ENCODE measurements around the gene GLT8D2.

DNA sequence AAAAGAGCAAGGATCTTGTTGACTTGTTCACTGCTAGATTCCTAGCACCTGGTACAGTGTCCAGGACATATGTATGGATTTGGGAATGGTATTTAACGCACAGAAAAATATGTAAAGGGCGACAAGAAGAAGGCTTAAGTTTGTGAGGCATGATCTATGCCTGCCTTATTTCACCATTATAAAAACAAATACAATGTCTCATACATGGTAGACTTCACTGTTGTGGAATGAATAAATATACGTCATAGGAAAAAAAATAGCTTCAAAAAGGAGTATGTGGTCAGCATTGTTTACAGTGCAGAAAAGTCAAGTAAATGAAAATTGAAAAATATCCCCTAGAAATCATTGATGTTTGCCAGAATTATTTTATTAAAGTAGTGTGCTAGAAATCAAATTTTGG lies 44.3 kb upstream of the GLT8D2 start:
- no peak for TF ChIP-seq CTCF (IDR thresholded peaks at IDR 0.05 in 4 of 5, conservative IDR thresholded peaks at IDR 0.05 in 1 of 5)
- TF ChIP-seq POLR2A (IDR thresholded peaks at IDR 0.05), result no peak
